Endodermal cell (in vitro differentiated cells): Measurements from ENCODE around the gene ZMYND8. TPM values are rescaled to one million over a fixed set of nuclear protein-coding genes. Genes with fewer than 3 reads are reported as not detected.

ENCODE experiments used
- DNase-seq: peaks from one replicate; pipeline ENCODE4 v3.0.0-alpha.2; 2017
- H3K27ac ChIP-seq: 2 replicates; pipeline ENCODE4 v1.5.1; 2013; ENCODE audit warnings: mild to moderate bottlenecking, low read depth, low read length, moderate library complexity
- H3K27me3 ChIP-seq: 2 replicates; pipeline ENCODE4 v1.6.1; 2013; ENCODE audit warnings: mild to moderate bottlenecking, low read length, moderate library complexity; ENCODE audit not compliant: insufficient read depth, control insufficient read depth, poor library complexity, severe bottlenecking
- H3K36me3 ChIP-seq: 2 replicates; pipeline ENCODE4 v1.7.0; 2013; ENCODE audit warnings: mild to moderate bottlenecking, low read length, moderate library complexity; ENCODE audit not compliant: control insufficient read depth, insufficient read depth
- H3K4me1 ChIP-seq: one replicate; pipeline ENCODE4 v1.7.0; 2013; ENCODE audit warnings: low read length; ENCODE audit not compliant: control insufficient read depth, insufficient read depth
- H3K4me3 ChIP-seq: 2 replicates; pipeline ENCODE4 v1.5.1; 2013; ENCODE audit warnings: mild to moderate bottlenecking, low read length, moderate library complexity
- H3K9ac ChIP-seq: 2 replicates; pipeline ENCODE4 v1.6.1; 2013; ENCODE audit warnings: mild to moderate bottlenecking, low read length, moderate library complexity; ENCODE audit not compliant: poor library complexity, severe bottlenecking; ENCODE audit errors: extremely low read depth
- H3K9me3 ChIP-seq: 2 replicates; pipeline ENCODE4 v1.6.1; 2013; ENCODE audit warnings: mild to moderate bottlenecking, low read length, moderate library complexity; ENCODE audit not compliant: control insufficient read depth
- H3K27ac Mint-ChIP-seq: 2 replicates; pipeline ENCODE4 v1.8.0; 2020; ENCODE audit warnings: mixed read lengths
- H3K27me3 Mint-ChIP-seq: 2 replicates; pipeline ENCODE4 v1.8.0; 2021; ENCODE audit warnings: mild to moderate bottlenecking, mixed read lengths; ENCODE audit not compliant: insufficient read depth
- H3K36me3 Mint-ChIP-seq: 2 replicates; pipeline ENCODE4 v1.8.0; 2020; ENCODE audit warnings: low read depth, mixed read lengths
- H3K4me1 Mint-ChIP-seq: 2 replicates; pipeline ENCODE4 v1.8.0; 2020; ENCODE audit warnings: mixed read lengths
- H3K4me3 Mint-ChIP-seq: 2 replicates; pipeline ENCODE4 v1.8.0; 2020; ENCODE audit warnings: mild to moderate bottlenecking, moderate library complexity, mixed read lengths
- H3K9me3 Mint-ChIP-seq: 2 replicates; pipeline ENCODE4 v1.8.0; 2020; ENCODE audit warnings: mild to moderate bottlenecking, mixed read lengths
- CTCF ChIP-seq: fragments of 200-600 bp; sonication (generic); conservative IDR thresholded peaks from 2 replicates; pipeline ENCODE4 v1.5.0; 2021; ENCODE audit warnings: antibody characterized with exemption, mild to moderate bottlenecking
- WGBS, 2 experiments: methylation state at CpG; one replicate each; pipeline versions ENCODE4 v1.1.5 to v1.1.7; 2013; ENCODE audit warnings: missing lambda C conversion rate in 2 of 2, mixed read lengths in 1 of 2; ENCODE audit not compliant: insufficient coverage in 1 of 2, insufficient read length in 1 of 2; 5-methylcytosine and 5-hydroxymethylcytosine counted together
- total RNA-seq, 2 donors: library from RNA; stranded (reverse); fragmentation: NEBNext Ultra II Directional in 1 of 2; extraction: Animal tissue kit (Norgen Biotek cat#: 25700) in 1 of 2; gene quantifications; 2 replicates in 1 of 2; 3 replicates in 1 of 2; pipeline ENCODE4 v1.2.1, GENCODE V29; 2021

Gene ZMYND8
- total RNA-seq, 2 donors from 2014 or later: 85.0 to 99.9 TPM

- WGBS, 2 experiments: 85 to 87% methylated on average over 4 to 5 of the region's 7 CpGs
- peaks cover 36% of the 10 kb centered on the region for H3K4me1 Mint-ChIP-seq
- no peak for TF ChIP-seq CTCF
- Histone ChIP-seq H3K9ac (no peak overlapping the region), H3K4me1 (peaks cover 11% of the 10 kb centered on the region), H3K9me3 (no peaks in the 10 kb centered on the region), H3K4me3 (no peak overlapping the region), H3K36me3 (peaks cover 66% of the 10 kb centered on the region), H3K27ac (no peak overlapping the region), H3K27me3 (no peaks in the 10 kb centered on the region)
- no peak overlapping the region for H3K4me3 Mint-ChIP-seq
- H3K9me3 Mint-ChIP-seq: no peaks in the 10 kb centered on the region
- peaks cover 51% of the 10 kb centered on the region for H3K36me3 Mint-ChIP-seq
- DNase-seq: no peak
- H3K27ac Mint-ChIP-seq: peak overlapping the region; percentile 79
- no peaks in the 10 kb centered on the region for H3K27me3 Mint-ChIP-seq
These were observed 49.6 kb downstream of the ZMYND8 start for GRCh38 chr20:47306755-47307370.

- Mint-ChIP-seq H3K36me3 (peaks cover 53% of the 10 kb centered on the region), H3K27ac (no peak overlapping the region), H3K9me3 (no peaks in the 10 kb centered on the region), H3K4me3 (no peak overlapping the region), H3K4me1 (peaks cover 35% of the 10 kb centered on the region), H3K27me3 (no peaks in the 10 kb centered on the region)
- WGBS, 2 experiments: 99 to 100% methylated on average over 2 to 8 of the region's 8 CpGs
- no peak overlapping the region for H3K27ac ChIP-seq
- DNase-seq: no peak
- H3K9me3 ChIP-seq: no peaks in the 10 kb centered on the region
- no peaks in the 10 kb centered on the region for H3K27me3 ChIP-seq
- no peak overlapping the region for H3K4me3 ChIP-seq
- peaks cover 11% of the 10 kb centered on the region for H3K4me1 ChIP-seq
- H3K36me3 ChIP-seq: peaks cover 66% of the 10 kb centered on the region
- no peak for TF ChIP-seq CTCF
- H3K9ac ChIP-seq: no peak overlapping the region
These were observed 50.4 kb downstream of the ZMYND8 start for GRCh38 chr20:47306095-47306494.

DNA sequence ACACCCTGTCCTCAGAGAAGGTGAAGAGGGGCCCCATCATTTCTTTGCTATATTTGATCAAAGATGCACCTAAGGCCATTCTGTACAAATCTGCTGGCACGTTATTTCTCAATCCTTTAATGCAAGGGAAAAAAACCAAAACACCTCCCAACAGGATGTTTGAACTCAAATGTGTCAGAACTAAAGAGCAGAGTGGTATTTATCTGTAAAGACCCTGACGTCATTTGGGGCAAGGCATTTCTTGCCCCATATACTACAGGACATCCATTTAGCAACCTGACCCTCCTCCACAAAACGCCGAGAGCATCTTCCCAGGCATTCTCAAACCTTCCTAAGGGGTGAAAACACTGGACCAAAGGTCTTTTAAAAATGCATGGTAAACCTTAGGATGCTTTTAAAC is 50.8 kb downstream of the ZMYND8 start:
- DNase-seq: no peak
- no peaks in the 10 kb centered on the region for H3K27me3 ChIP-seq
- Mint-ChIP-seq H3K9me3 (no peaks in the 10 kb centered on the region), H3K4me3 (no peak overlapping the region), H3K4me1 (peaks cover 31% of the 10 kb centered on the region), H3K27ac (peak overlapping the region; percentile 16), H3K27me3 (no peaks in the 10 kb centered on the region), H3K36me3 (peaks cover 50% of the 10 kb centered on the region)
- peaks cover 66% of the 10 kb centered on the region for H3K36me3 ChIP-seq
- 97 to 100% methylated on average over 1 to 4 of the region's 4 CpGs for WGBS, 2 experiments
- H3K27ac ChIP-seq: no peak overlapping the region
- H3K9ac ChIP-seq: no peak overlapping the region
- H3K4me1 ChIP-seq: peaks cover 11% of the 10 kb centered on the region
- no peak for TF ChIP-seq CTCF
- no peak overlapping the region for H3K4me3 ChIP-seq
- H3K9me3 ChIP-seq: no peaks in the 10 kb centered on the region
